Adrenal gland (tissue), 12 donors: Measurements from ENCODE around the gene ELP1. TPM values are rescaled to one million over a fixed set of nuclear protein-coding genes. Genes with fewer than 3 reads are reported as not detected.

Experiments used
- DNase-seq, 7 donors: peaks; one replicate each; pipeline ENCODE4 v3.0.0-alpha.2; 2019 to 2020
- H3K27ac ChIP-seq, 5 donors: fragments of 200-600 bp; sonication (generic) in 4 of 5; 1 replicate in 3 of 5; 2 replicates in 2 of 5; pipeline versions ENCODE4 v1.5.1 to v1.8.0; 2016 to 2020; ENCODE audit warnings: mild to moderate bottlenecking in 1 of 5
- H3K27me3 ChIP-seq: fragments of 200-600 bp; 2 replicates; pipeline ENCODE4 v1.8.0; 2021
- H3K36me3 ChIP-seq, 2 donors: fragments of 200-600 bp; replicated peaks in 1 of 2; 1 replicate in 1 of 2; 2 replicates in 1 of 2; pipeline versions ENCODE4 v1.5.1 to v1.8.0; 2018 to 2022
- H3K4me1 ChIP-seq, 2 donors: fragments of 200-600 bp; replicated peaks in 1 of 2; 1 replicate in 1 of 2; 2 replicates in 1 of 2; pipeline versions ENCODE4 v1.5.1 to v1.8.0; 2018 to 2021
- H3K4me3 ChIP-seq, 4 donors: fragments of 200-600 bp; sonication (generic) in 3 of 4; one replicate each; pipeline ENCODE4 v1.5.1; 2016 to 2018
- H3K9me3 ChIP-seq, 3 donors: fragments of 200-600 bp; sonication (generic) in 1 of 3; replicated peaks in 1 of 3; 1 replicate in 2 of 3; 2 replicates in 1 of 3; pipeline versions ENCODE4 v1.5.1 to v1.8.0; 2016 to 2021
- POLR2A ChIP-seq, 2 donors: fragments of 450-650 bp; IDR thresholded peaks; one replicate each; pipeline ENCODE4 v1.6.1; 2017; ENCODE audit warnings: antibody characterized with exemption in 2 of 2, mild to moderate bottlenecking in 2 of 2, moderate library complexity in 1 of 2
- WGBS, 4 donors: extraction: QIAGEN DNeasy Blood & Tissue Kit in 2 of 4; methylation state at CpG; one replicate each; pipeline versions ENCODE4 v1.1.5 to v1.1.7; 2013 to 2017; 5-methylcytosine and 5-hydroxymethylcytosine counted together
- intact Hi-C, 2 donors: fragments of 100-400 bp; cut with DNase I; formaldehyde crosslinking; loops; one replicate each; pipeline versions ENCODE4 v1.14.1 to v1.15.0; 2022 to 2023
- polyA plus RNA-seq, 3 donors: library from polyadenylated mRNA; stranded (reverse); fragments of 200-250 nt in 2 of 3; fragments of 350-450 nt in 1 of 3; fragmentation: Illumina TruSeq in 1 of 3; extraction: RNeasy Lipid Tissue Mini Kit (QIAGEN cat#74804) in 1 of 3; gene quantifications; one replicate each; pipeline ENCODE4 v1.2.3, GENCODE V29; 2013 to 2014
- total RNA-seq, 9 donors: library from RNA; depleted of rRNA in 4 of 9; stranded (reverse); fragments of >200 nt in 4 of 9; fragments of 120-200 nt in 1 of 9; fragmentation: NEBNext Ultra II Directional in 1 of 9; extraction: Animal tissue kit (Norgen Biotek cat#: 25700) in 1 of 9; gene quantifications; one replicate each; pipeline versions ENCODE4 v1.1.0 to v1.2.4, GENCODE V29; 2013 to 2023
- TF ChIP-seq, protein P1 (sequence below), 6 experiments: fragments of 450-650 bp in 4 of 6; fragments of 200-600 bp in 2 of 6; sonication (generic) in 1 of 6; IDR thresholded peaks; 1 replicate in 5 of 6; 2 replicates in 1 of 6; pipeline versions ENCODE4 v1.5.1 to v1.8.0; 2016 to 2021; ENCODE audit warnings: antibody characterized with exemption in 6 of 6, mild to moderate bottlenecking in 2 of 6, moderate library complexity in 1 of 6
- donor health status: healthy with polysubstance abuse.
- donor health status: Bipolar disorder and iron deficiency.
- donor health status: DM: yes; HTN: yes; CAD: no.
- donor health status: DM: no; HTN: no; CAD: no.
- donor health status: DM: no; HTN: no; CAD: no.
- donor health status: DM: yes; HTN: yes; CAD: no.

Gene ELP1
- total and polyA plus RNA-seq, 12 donors: 54.3 to 768 (median 147) TPM

GRCh38 chr9:108836319-108836718, 97.6 kb downstream of the ELP1 start:
- TF ChIP-seq POLR2A (IDR thresholded peaks at IDR 0.05): no peak
- TF ChIP-seq, protein P1, sequence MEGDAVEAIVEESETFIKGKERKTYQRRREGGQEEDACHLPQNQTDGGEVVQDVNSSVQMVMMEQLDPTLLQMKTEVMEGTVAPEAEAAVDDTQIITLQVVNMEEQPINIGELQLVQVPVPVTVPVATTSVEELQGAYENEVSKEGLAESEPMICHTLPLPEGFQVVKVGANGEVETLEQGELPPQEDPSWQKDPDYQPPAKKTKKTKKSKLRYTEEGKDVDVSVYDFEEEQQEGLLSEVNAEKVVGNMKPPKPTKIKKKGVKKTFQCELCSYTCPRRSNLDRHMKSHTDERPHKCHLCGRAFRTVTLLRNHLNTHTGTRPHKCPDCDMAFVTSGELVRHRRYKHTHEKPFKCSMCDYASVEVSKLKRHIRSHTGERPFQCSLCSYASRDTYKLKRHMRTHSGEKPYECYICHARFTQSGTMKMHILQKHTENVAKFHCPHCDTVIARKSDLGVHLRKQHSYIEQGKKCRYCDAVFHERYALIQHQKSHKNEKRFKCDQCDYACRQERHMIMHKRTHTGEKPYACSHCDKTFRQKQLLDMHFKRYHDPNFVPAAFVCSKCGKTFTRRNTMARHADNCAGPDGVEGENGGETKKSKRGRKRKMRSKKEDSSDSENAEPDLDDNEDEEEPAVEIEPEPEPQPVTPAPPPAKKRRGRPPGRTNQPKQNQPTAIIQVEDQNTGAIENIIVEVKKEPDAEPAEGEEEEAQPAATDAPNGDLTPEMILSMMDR (IDR thresholded peaks at IDR 0.05): no peak
- Histone ChIP-seq H3K27ac (no peak overlapping the region), H3K9me3 (no peaks in the 10 kb centered on the region), H3K27me3 (no peaks in the 10 kb centered on the region), H3K4me3 (no peak overlapping the region), H3K4me1 (no peaks in the 10 kb centered on the region), H3K36me3 (no peaks in the 10 kb centered on the region)
- 69 to 76% (median 75%) methylated on average over 6 to 9 of the region's 9 CpGs for WGBS, 4 donors
- intact Hi-C loops: no loop called here
- DNase-seq: no peak

- DNase-seq: no peak
- Histone ChIP-seq H3K9me3 (no peaks in the 10 kb centered on the region), H3K36me3 (no peaks in the 10 kb centered on the region), H3K27me3 (no peaks in the 10 kb centered on the region), H3K27ac (no peak overlapping the region), H3K4me3 (no peak overlapping the region), H3K4me1 (no peaks in the 10 kb centered on the region)
- intact Hi-C loops: no loop called here
- 79 to 87% (median 80%) methylated on average over 7 of the region's 7 CpGs for WGBS, 4 donors
- TF ChIP-seq, protein P1 (IDR thresholded peaks at IDR 0.05): no peak
- no peak for TF ChIP-seq POLR2A (IDR thresholded peaks at IDR 0.05)
Observed at GRCh38 chr9:108835831-108836230, 98.1 kb downstream of the ELP1 start.

DNA sequence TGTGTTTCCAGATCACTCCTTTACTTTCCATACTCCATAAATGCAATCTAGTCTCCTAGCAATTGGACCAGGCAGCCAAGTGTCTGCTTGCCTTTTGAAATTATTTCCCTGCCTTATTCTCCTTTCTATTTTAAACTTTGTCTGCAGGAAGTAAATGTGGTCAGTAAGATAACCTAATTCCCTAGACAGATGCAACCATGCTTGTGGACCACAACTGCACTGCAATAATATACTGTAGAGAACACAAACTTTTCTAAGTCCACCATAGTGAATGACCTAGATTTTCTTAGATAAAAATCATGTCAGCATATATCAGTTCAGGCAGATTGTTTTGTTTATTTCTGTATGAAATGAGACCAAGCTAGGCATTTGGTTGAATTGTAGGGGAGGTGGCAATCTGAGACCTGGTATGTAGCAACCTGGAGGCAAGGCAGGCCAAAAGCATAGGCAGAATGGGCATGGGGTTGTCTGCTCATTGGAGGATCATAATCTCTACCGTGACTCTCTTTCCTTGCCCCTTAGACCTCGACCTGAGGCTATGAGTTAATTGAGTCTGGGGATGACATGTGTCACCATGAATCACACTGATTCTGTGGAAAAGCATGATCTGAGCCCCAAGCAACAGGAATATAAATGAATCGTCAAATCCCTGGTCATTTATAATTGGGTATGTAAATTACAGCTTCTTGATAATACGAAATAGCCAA, 98.8 kb downstream of the ELP1 start:
- intact Hi-C loops: no loop called here
- 41 to 65% (median 55%) methylated on average over 4 of the region's 4 CpGs for WGBS, 4 donors
- Histone ChIP-seq H3K9me3 (no peaks in the 10 kb centered on the region), H3K4me1 (no peaks in the 10 kb centered on the region), H3K4me3 (no peak overlapping the region), H3K27ac (no peak overlapping the region), H3K36me3 (no peaks in the 10 kb centered on the region), H3K27me3 (no peaks in the 10 kb centered on the region)
- TF ChIP-seq, protein P1 (IDR thresholded peaks at IDR 0.05): no peak
- no peak for TF ChIP-seq POLR2A (IDR thresholded peaks at IDR 0.05)
- no peak for DNase-seq

GRCh38 chr9:108832179-108832500, 101.8 kb downstream of the ELP1 start:
- Histone ChIP-seq H3K27ac (no peak overlapping the region), H3K36me3 (no peaks in the 10 kb centered on the region), H3K27me3 (no peaks in the 10 kb centered on the region), H3K4me3 (no peak overlapping the region), H3K4me1 (no peaks in the 10 kb centered on the region), H3K9me3 (no peaks in the 10 kb centered on the region)
- TF ChIP-seq, protein P1 (IDR thresholded peaks at IDR 0.05): no peak
- TF ChIP-seq POLR2A (IDR thresholded peaks at IDR 0.05): no peak
- intact Hi-C loops: no loop called here
- no peak for DNase-seq
- 91 to 98% (median 97%) methylated on average over 3 of the region's 3 CpGs for WGBS, 4 donors
